KOPT-K1 (cell line): ENCODE measurements around the gene MATR3.

Source experiments
- H3K27ac ChIP-seq: fragments of 200-600 bp; sonication (generic); 2 replicates; pipeline ENCODE4 v1.5.1; 2016; ENCODE audit warnings: antibody characterized with exemption, mild to moderate bottlenecking, low read depth, low read length; ENCODE audit not compliant: poor library complexity, severe bottlenecking
- H3K36me3 ChIP-seq: fragments of 200-600 bp; sonication (generic); 2 replicates; pipeline ENCODE4 v1.5.1; 2017; ENCODE audit warnings: antibody characterized with exemption, mild to moderate bottlenecking, low read length, moderate library complexity; ENCODE audit not compliant: insufficient read depth
- H3K9me3 ChIP-seq: fragments of 200-600 bp; sonication (generic); 2 replicates; pipeline ENCODE4 v1.5.1; 2017; ENCODE audit warnings: antibody characterized with exemption, low read length, mild to moderate bottlenecking; ENCODE audit not compliant: insufficient read depth, poor library complexity, severe bottlenecking

MATR3 gene, protein sequence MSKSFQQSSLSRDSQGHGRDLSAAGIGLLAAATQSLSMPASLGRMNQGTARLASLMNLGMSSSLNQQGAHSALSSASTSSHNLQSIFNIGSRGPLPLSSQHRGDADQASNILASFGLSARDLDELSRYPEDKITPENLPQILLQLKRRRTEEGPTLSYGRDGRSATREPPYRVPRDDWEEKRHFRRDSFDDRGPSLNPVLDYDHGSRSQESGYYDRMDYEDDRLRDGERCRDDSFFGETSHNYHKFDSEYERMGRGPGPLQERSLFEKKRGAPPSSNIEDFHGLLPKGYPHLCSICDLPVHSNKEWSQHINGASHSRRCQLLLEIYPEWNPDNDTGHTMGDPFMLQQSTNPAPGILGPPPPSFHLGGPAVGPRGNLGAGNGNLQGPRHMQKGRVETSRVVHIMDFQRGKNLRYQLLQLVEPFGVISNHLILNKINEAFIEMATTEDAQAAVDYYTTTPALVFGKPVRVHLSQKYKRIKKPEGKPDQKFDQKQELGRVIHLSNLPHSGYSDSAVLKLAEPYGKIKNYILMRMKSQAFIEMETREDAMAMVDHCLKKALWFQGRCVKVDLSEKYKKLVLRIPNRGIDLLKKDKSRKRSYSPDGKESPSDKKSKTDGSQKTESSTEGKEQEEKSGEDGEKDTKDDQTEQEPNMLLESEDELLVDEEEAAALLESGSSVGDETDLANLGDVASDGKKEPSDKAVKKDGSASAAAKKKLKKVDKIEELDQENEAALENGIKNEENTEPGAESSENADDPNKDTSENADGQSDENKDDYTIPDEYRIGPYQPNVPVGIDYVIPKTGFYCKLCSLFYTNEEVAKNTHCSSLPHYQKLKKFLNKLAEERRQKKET

DNA sequence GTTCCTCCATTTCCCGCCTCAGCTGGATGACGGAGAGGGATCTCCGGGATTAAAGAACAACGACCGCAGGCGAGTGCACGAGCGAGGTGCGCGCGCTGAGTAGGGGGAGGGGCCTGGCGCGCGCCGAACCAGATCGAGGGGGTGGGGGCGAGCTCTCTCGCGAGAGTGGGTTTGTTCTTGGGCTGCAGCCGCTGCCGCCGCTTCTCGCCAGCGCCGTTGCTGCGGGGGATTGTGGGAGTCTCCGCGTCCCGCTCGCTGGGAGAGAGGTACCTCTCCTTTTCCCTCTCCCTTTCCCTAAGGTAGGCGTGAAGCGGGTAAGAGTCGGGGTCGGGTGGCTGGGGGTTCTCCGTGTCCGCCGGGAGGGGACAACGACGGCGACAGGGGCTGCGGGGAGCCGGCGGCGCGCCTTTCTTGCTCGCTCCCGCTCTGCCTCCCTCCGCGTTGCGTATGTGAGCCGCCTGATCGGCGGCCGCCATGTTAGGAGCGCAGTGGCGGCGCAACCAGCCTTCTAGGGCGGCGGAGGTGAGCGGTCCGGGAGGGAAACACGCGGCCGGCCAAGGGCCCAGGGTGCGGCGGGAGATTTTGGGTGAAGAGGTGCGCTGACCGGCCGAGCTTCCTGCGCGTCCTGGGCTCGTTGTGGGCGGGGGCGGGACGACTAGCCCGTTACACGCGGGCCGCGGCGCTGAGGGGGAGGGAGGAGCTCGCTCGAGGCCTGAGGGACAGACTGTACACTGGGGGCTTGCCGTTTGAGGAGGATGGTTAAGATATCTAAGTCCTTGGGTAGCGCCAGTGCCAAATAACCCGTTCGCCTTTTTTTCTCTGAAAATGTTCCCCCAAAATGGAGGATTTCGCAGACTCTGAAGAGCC lies at the start of gene MATR3:
Gene MATR3 (plus strand): TSS at position 234 of the 867 bp plus-strand sequence. CDS start 13,676 bp downstream, outside the sequence.
- Histone ChIP-seq H3K9me3 (no peaks in the 10 kb centered on the region), H3K27ac (peak within 1 kb of the TSS; percentile 99), H3K36me3 (peaks cover 11% of the 10 kb centered on the region; the same call in 1 of the 2 replicates)

DNA sequence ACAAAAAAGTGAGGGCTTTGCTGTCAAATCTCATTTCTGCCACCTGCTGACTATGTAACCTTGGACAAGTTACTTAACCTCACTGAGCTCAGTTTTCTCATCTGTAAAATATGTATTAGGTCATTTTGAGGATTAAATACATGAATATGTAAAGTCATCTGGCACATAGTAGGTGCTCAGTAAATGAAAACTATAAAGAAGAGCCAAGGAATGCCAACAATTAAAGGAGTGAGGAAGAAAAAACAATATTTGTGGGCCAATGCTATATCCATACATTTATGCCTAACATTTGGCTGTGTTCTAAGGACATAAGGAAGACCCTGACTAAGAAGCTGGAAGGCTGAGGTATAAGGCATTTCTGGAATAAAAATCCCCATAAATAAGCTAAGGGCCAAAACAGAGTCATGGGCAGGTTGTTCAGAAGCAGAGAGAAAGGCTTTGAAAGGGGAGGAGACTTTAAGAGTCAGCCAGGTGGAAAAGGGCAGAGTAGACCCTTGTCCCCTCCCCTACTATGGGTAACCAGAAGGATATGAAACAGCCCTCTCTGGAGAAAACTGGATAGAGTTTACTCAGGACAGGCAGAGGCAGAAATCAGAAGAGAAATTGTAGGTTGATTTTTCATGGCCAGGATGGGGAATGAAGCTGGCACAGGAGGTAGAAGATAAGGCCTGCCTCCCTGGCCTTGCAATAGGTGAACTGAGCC lies 47.8 kb upstream of the MATR3 start:
- H3K9me3 ChIP-seq, result no peaks in the 10 kb centered on the region
- H3K36me3 ChIP-seq, result no peaks in the 10 kb centered on the region
- no peak overlapping the region for H3K27ac ChIP-seq

DNA sequence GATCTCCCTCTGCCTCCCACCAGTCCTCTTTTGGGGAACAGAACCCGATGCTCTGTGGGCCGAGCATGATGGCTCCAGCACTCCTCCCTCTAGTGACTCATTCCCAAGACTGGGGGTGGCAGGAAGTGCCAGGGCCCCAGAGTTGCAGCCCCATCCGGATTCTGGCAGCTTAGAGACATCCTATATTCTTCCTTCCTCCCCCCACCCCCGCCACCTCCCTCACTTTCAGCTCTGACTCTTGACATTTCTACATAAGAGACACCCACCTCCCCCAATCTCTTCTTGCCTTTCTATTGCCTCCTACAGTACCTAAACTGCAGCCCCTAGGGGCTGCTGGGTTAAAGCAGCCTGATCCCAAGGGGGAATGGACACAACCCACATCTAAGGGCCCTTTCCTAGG lies 47.1 kb upstream of the MATR3 start:
- no peaks in the 10 kb centered on the region for H3K9me3 ChIP-seq
- no peaks in the 10 kb centered on the region for H3K36me3 ChIP-seq
- H3K27ac ChIP-seq, result peak overlapping the region; percentile 8

DNA sequence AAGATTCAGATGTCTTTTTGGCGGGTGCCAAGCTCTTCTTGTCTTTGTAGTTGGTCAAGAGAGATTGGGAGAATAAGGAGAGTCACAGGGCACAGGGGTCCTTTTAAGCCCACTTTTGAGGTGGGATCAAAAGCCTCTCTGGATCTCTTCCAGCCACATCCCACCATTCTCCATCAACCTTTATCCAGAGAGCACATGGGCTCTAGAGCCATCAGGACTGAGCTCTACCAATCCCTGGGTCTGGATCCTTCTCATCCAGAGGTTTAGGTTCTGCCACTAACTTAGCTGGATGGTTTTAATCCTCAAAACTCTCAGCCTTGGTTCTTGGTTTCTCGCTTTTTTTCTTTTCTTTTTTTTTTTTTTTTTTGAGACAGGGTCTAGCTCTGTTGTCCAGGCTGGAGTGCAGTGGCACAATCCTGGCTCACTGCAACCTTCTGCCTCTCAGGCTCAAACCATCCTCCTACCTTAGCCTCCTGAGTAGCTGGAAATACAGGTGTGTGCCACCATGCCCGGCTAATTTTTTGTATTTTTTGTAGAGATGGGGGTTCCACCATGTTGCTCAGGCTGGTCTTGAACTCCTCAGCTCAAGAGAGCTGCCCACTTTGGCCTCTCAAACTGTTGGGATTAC lies 44.6 kb upstream of the MATR3 start:
- H3K36me3 ChIP-seq, result no peaks in the 10 kb centered on the region
- H3K9me3 ChIP-seq, result no peaks in the 10 kb centered on the region
- no peak overlapping the region for H3K27ac ChIP-seq

DNA sequence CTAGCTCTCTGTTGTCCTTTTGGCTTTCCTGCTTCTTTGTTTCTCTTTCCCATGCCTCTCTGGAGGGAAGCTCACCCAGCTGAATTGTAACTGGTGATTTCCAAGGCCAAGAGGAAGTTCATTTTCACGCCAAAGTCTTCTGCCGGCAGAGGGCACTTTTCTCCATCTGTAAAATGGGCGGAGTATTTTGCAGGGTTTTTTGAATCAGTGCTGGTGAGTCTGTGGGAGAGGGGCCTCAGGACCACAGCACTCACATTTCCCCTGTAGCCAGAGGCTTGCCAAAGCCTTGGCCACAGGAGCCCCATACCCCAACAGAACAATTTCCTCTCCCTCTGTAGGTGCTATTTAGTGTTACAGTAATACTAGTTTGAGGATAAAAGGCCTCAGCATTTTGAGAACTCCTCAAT lies 42.3 kb upstream of the MATR3 start:
- no peaks in the 10 kb centered on the region for H3K9me3 ChIP-seq
- no peaks in the 10 kb centered on the region for H3K36me3 ChIP-seq
- peak overlapping the region; percentile 24 for H3K27ac ChIP-seq

DNA sequence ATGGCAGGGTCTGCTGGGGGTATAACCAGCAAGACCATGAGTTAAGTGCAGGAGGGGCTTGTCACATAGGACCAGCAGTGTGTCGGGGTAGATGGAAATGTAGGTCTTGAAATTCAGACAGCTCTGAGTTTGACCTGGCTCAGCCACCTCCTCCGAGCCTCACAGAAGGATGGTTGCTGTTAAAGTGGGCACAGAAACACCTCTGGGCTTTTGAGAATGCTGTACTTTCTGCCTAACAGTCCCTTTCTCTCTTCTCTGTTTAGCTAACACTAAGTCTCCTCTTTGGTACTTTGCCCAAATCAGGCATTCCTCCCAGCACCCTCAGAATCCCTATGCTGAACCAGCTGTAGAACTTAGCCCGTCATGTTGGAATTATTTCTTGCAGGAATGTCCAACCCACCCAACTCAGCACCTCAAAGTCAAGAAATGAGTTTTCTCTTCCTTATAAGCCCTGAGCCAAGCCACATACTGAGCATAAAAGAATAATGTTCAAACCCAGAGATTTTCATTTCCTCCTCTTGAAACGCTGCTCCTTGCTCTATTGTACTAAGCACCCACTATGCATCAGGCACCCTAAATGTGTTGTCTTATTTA lies 41.7 kb upstream of the MATR3 start:
- H3K36me3 ChIP-seq, result no peaks in the 10 kb centered on the region
- H3K27ac ChIP-seq, result no peak overlapping the region

DNA sequence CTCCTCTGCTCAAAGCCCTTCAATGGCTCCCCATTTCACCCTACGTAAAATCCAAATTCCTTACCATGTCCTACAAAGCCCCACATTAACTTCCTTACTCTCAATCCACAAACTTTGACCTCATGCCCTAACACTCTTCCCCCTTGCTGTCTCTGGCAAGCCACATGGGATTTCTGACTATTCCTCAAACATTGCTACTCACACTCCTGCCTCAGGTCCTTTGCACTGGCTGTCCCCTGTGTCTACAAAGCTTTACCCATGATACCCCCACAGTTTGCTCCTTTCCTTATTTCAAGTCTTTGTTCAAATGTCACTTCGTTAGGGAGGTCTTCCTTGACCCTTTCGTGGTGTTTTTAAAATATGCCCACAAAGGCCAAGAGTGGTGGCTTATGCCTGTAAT lies 40.4 kb upstream of the MATR3 start:
- Histone ChIP-seq H3K9me3 (no peaks in the 10 kb centered on the region), H3K27ac (no peak overlapping the region), H3K36me3 (no peaks in the 10 kb centered on the region)

More for the DNA sequence above, 41.7 kb upstream of the MATR3 start:
- no peaks in the 10 kb centered on the region for H3K9me3 ChIP-seq

DNA sequence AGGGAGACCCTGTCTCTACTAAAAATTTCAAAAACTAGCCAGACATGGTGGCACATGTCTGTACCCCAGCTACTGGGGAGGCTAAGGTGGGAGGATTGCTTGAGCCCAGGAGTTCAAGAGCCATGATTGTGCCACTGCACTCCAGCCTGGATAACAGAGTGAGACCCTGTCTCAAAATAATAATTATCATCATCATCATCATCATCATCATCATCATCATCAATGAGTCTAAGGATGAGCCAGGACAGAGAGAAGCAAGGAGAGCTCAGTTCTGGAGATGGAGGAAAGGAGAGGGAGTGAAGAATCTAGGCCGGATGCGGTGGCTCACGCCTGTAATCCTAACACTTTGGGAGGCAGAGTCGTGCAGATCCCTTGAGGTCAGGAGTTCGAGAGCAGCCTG lies 36.7 kb upstream of the MATR3 start:
- Histone ChIP-seq H3K36me3 (no peaks in the 10 kb centered on the region), H3K9me3 (no peaks in the 10 kb centered on the region), H3K27ac (no peak overlapping the region)

DNA sequence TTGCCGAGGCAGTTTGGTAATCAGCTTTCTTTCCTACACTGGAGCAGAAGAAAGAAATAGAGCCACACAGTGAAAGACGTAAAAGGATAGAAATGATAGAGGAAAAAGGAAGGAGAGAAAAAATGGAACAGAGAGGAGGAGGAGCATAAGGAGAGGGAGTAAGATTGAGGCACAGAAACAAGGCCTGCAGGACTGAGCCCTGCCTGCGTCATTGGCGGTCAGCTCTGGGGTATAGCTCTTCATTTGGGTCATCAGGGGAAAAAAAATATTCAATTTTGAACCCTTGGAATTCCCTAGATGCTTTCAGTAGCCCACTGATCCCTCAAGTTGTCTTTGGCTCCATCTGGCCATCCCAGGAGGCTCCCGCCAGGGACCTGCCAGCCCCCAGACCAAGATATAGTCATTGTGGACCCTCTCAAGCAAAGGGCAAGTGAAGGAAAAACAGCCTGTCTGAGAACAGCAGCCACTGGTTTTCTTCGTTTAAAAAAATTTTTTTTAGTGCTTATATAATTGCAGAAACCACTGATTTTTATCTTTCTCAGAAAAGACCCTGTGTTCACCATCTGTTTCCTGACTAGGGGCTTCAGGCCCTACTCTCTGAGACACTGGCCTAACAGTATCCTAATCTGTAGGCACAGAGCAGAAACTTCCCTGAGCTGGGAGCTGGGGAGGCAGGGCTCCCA lies 31.3 kb upstream of the MATR3 start:
- Histone ChIP-seq H3K36me3 (no peaks in the 10 kb centered on the region), H3K27ac (peak overlapping the region; percentile 61)

DNA sequence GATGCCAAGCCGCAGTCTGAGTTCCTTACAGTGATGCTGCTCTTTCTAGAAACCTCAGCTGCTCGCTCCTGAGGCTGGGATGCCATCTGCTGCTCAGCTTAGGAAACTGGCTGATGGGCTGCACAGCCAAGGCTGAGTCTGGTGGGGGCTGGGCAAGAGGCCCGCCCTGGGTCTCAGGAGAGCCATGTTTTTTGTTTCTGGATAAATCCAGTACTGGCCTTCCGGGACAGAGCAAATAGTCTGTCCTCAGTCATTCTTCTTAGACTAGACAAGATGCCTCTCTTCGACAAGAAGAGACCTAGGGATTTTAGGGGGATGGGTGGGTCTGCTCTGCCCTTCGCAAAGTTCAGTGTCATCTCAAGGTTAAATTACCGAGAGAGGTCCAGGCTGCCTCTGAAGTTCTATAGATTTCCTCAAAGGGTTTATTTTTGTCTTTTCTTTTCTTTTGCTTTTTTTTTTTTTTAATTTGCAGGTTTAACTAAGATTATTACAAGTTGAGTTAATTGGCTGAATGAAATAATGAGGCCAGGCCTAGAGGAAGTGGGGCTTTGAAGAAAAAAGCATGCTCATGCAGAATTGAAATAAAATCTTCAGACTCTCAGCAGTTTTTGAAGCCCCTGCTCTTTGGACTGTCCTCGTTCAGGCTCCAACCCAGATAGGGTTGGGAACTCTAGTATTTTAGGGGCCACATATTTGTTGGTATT lies 30.6 kb upstream of the MATR3 start:
- Histone ChIP-seq H3K9me3 (no peaks in the 10 kb centered on the region), H3K36me3 (no peaks in the 10 kb centered on the region), H3K27ac (peak overlapping the region; percentile 61)

More for the DNA sequence above, 31.3 kb upstream of the MATR3 start:
- H3K9me3 ChIP-seq, result no peaks in the 10 kb centered on the region

DNA sequence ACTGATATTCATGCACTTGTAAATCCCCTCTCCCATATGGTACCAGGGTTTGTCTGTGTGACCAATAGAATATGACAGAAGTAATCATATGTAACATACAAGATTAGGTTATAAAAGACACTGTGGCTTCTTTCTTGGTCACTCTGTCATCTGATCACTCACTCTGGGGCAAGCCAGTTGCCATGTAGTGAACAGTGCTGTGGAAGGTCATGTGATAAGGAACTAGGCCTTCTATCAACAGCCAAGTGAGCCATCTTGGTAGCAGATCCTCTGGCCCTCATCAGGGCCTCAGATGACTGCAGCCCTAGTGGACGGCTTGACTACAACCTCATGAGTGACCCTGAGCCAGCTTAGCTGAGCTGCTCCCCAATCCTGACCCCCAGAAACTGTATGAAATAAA lies 30.0 kb upstream of the MATR3 start:
- Histone ChIP-seq H3K27ac (peak overlapping the region; percentile 61), H3K9me3 (no peaks in the 10 kb centered on the region), H3K36me3 (no peaks in the 10 kb centered on the region)

DNA sequence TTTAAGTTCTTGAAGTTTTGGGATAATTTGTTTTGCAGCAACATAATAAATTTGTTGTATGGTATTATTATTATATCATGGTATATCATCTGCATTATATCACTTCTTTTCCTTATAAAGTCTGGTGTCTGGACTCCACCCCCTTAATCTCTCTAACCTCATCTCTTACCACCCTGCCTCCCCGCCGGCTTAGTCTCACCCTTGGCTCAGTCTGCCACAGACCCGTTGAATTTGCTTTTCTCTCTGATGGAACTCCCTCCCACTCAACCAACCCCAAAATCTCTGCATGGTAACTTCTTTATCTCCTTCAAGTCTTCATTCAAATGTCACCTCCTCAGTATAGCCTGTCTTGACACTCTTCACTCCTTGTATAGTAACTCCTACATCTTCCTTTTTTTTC lies 29.6 kb upstream of the MATR3 start:
- peak overlapping the region; percentile 61 for H3K27ac ChIP-seq
- H3K36me3 ChIP-seq, result no peaks in the 10 kb centered on the region
- H3K9me3 ChIP-seq, result no peaks in the 10 kb centered on the region

DNA sequence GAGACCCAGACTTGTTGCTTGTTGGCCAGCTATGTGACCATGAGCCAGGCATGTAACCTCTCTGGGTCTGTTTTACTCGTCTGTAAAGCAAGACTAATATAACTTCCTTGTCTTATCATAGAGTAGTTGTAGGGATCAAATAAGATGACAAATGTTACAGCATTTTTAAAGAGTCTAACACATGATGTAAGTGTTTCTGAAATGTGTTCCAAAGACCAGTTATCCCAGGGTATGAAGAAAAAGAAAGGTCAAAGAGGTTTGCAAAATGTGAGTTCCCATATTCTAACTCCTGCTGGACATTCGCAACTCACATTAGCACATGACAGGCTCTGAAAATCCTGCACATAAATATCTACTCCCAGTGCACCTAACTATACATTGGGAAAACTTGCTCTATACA lies 28.5 kb upstream of the MATR3 start:
- H3K9me3 ChIP-seq, result no peaks in the 10 kb centered on the region
- no peak overlapping the region for H3K27ac ChIP-seq
- no peaks in the 10 kb centered on the region for H3K36me3 ChIP-seq
